DMS 273 (cell line): ENCODE results near the gene CTSK.
A peak's percentile ranks its signal among the peaks of the same experiment; 100 is the strongest.
"Not testable (repeated sequence)": the region's sequence is repeated elsewhere in the genome, so short reads cannot be mapped to it uniquely, and the experiment has no call there.

Experiments
- DNase-seq: peaks from one replicate; lab custom pipeline; 2025; ENCODE audit not compliant: unreplicated experiment; lab: John Stamatoyannopoulos, UW

The CTSK gene

GRCh38 chr1:150808121-150808520 is at the start of gene CTSK:
Gene CTSK (minus strand): TSS chr1:150808260. CDS start chr1:150806805, 1,455 bp downstream.
- no peak for DNase-seq

- DNase-seq, result not testable (repeated sequence)
Measured at GRCh38 chr1:150852734-150853133, 44.7 kb upstream of the CTSK start.

DNA sequence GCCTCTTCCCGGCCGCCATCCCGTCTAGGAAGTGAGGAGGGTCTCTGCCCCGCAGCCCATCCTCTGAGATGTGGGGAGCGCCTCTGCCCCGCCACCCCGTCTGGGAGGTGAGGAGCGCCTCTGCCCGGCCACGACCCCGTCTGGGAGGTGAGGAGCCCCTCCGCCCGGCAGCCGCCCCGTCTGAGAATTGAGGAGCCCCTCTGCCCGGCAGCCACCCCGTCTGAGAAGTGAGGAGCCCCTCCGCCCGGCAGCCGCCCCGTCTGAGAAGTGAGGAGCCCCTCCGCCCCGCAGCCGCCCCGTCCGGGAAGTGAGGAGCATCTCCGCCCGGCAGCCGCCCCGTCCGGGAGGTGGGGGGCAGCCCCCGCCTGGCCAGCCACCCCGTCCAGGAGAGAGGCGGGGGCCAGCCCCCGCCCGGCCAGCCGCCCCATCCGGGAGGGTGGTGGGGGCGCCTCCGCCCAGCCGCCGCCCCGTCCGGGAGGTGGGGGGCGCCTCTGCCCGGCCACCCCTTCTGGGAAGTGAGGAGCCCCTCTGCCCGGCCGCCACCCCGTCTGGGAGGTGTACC is 42.8 kb upstream of the CTSK start:
- not testable (repeated sequence) for DNase-seq

GRCh38 chr1:150846473-150847146 is 38.5 kb upstream of the CTSK start:
- DNase-seq, result no peak

DNA sequence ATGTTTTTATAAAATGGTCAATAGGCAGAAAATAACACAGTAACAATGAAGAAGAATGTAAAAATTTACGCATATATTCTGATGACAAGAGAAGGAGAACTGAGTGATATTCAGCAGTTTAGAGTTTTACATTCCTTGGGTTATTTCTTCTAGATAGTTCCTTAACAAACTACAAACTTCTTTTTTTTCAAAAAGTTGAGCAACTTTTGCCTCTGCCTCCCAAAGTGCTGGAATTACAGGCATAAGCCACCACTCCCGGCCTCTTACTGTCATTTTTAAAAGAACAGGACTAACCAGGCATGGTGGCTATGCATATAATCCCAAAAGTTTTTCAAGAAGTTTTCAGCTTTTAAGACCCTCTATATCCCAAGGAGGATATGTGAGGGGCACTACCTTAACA is 35.4 kb upstream of the CTSK start:
- DNase-seq, result no peak

GRCh38 chr1:150842964-150843363 is 34.9 kb upstream of the CTSK start:
- no peak for DNase-seq

DNA sequence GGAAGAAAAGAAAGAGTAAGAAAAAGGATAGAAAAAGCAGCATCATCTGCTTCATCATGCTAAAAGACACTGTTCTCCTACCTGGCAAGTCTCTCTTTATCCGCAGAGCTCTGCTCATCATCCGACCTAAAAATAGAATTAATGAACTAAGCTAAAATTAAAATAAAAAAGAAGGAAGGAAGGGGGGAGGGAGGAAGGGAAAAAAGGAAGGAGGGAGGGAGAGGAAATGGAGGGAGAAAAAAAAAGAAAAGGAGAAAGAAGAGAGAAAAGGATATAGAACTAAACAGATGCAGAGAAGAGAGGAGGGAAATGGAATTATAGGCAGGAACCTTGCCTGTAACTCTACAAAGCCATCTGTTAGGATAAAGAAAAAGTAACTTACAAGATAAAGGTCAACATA is 34.3 kb upstream of the CTSK start:
- no peak for DNase-seq

DNA sequence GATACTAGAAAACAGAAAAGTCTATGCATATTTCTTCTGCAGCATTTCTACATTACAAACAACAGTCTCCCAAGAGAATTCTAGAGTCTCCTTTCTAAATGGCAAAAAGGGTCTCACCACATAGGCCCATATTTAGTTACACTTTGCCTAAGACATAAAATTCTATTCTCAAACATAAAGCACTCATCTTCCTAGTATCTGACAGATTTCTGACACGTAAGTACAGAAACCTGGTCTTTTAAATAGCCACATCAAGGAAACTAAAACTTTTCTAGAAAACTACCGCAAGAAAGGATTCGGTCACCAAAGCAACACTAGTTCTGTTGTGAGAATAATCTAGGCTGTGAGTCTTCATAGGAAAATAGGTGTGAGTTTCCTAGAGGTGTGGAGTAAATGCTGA is 33.6 kb upstream of the CTSK start:
- DNase-seq, result no peak

GRCh38 chr1:150840850-150841249 is 32.8 kb upstream of the CTSK start:
- DNase-seq, result not testable (repeated sequence)

- peak; percentile 97 for DNase-seq
Measured at GRCh38 chr1:150836129-150836773, 28.2 kb upstream of the CTSK start.

- not testable (repeated sequence) for DNase-seq
Measured at GRCh38 chr1:150833961-150834360, 25.9 kb upstream of the CTSK start.

DNA sequence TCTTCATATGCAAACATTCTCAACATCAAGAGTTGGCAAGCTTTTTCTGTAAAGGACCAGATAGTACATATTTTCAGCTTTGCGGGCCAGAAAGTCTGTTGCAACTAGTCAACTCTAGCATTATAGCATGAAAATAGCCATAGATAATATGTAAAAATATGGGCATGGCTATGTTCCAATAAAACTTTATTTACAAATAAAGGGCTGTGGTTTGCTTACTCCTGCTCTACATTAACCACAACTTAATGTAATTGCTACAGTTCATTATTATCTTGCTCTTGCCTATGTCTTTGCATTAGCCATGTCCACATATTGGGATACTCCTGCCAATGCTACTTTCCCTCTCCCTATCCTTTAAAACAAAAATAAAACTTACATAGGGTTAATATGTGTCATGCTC is 24.5 kb upstream of the CTSK start:
- no peak for DNase-seq

GRCh38 chr1:150829751-150830150 is 21.7 kb upstream of the CTSK start:
- peak; percentile 85 for DNase-seq

- no peak for DNase-seq
Measured at GRCh38 chr1:150826299-150826698, 18.2 kb upstream of the CTSK start.

DNA sequence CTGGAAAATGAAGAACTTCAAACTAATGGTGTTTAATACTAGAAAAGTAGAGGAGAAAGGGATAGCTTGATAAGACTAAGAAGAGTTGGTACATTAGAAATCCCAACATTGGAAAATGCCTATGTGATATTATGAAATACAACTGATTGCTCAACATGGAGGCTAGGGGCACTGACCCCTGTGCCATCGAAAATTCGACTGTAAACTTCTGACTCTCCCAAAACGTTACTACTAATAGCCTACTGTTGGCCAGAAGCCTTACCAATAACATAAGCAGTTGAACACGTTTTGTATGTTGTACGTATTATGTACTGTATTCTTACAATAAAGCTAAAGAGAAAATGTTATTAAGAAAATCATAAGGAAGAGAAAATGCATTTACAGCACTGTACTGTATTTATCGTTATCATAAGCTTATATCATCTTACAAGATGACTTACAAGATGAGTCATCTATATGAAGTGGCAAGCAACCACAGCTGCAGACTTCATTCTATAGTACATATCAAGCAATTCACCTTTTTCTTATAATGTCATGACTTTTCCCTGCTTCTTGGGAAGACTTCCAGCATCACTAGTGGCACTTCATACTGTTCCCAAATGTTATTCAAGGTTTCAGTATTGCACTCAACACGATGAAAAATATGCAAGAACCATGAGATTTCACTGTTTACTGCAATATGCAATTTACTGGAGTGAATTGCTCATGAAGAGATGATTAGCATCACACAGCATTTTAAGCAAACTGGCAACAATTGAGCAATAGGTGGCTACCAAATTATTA is 12.9 kb upstream of the CTSK start:
- DNase-seq, result no peak

DNA sequence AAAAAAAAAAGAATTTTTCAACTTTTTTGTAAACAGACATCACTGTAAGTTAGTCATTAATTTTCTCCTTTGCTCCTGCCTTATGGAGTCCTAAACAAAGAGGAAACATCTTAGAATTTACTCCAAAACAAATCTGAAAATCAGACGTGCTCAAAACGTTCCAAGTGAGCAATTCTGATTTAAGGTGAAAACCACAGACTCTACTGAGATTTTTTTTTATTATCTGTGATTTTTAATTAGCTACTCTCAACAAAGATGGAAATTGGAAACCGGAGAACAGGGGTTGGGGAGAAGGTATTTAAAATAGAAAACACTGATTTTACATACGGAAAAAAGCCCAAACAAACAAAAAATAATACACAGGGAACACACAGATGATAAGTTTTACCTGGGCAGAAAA is 7.8 kb upstream of the CTSK start:
- DNase-seq, result no peak

DNA sequence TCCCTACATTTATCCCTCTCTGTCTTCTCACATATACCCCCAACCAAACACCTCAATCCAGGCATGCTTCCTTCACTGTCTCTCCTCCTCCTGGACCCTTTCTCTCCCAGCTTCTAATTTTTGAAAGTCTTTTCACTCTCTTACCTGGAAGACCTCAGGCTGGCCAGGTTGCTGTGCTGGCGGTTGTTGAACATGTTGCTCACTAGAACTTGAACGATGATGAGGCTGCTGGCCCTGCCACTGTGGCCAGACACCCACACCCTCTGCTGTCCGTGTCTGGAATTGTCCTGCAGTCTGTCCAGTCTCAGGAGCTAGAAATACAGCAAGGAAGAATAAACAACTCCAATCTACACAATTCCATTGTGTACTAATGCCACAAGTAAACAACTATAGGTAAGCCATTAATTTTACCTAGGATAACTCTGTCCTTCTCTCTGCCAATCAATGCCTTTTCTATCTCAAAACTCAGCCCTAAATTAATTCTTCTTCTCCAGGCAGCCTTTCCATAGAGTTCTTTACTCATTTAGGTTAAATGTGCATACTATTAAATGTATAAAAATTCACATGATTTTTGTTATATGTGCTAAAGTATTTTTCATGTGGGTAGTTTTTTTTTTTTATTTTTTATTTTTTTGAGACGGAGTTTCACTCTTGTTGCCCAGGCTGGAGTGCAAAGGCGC is 5.1 kb upstream of the CTSK start:
- DNase-seq, result peak; percentile 99

DNA sequence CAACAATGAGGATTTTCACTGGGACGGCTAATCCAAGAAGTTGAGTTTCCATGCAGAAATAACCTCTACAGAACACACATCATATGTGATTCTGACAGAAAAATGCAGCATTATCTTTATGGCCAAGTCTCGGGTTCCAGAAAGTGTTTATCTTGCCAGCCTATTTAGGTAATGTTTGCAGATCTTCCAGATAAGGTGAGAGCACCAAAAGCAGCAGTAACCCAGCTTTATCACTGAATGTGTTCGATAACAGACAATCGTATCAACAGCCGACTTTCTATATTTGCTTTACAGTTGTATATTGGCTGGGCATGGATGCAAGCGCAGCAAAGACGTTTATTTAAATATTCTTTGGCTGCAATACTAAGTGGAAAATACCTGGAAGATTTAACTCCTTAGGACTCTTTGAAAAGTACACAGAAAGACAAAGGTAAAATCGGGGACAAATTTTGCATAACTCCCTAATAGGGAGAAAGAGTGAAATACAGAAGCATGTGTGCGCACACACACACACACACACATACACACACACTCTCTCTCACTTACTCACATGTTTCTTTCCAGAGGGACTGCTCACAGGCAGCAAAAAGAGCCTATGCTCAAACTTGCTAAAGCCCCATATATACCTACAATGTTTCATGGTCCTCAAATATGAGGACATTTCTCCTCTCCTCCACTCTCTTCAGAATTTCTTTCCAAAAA is 3.0 kb upstream of the CTSK start:
- no peak for DNase-seq

DNA sequence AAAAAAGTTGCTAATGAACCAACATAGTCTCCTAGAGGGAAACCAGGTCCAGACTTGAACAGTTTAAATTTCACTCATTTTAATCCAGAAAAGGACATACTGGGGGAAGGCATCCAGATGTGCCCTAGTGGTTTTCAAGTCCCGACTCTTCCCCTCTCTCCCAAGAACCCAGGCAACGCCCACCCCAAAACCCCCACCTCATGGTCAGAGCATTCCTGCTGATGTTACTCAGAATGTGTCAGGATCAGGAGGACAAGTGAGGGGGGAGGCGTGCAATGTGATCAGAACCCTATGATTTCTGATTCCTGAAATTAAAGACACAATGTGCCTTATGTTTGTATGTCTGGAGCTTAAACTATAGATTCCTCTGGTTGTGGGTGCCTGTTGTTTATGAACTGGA is 1.6 kb upstream of the CTSK start:
- DNase-seq, result no peak

DNA sequence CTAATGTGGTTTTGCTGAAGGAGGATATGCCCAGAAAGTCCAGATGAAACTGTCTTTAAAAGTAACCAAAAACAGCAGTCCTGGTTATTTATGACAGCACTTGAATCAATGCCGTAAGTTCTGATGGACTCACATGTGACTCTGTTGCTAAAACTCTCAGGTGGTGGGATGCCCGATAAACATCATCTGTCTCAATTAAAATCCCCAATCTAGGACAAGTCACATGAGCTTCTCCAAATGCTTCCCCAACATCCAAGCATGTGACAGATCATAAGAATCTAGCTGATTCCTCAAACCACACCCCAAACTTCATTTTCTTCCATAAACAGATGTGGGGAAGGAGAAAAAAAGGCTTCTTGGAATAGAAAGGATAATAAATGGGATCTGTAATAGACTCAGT is 786 bp upstream of the CTSK start:
- no peak for DNase-seq
